Kidney tubule cell (primary cell): ENCODE measurements around the gene DCLRE1B.
A peak's percentile ranks its signal among the peaks of the same experiment; 100 is the strongest.

Experiments
- DNase-seq: peaks from one replicate; pipeline ENCODE4 v3.0.0-alpha.2; 2018; ENCODE audit warnings: low spot score

The DCLRE1B gene

DNA sequence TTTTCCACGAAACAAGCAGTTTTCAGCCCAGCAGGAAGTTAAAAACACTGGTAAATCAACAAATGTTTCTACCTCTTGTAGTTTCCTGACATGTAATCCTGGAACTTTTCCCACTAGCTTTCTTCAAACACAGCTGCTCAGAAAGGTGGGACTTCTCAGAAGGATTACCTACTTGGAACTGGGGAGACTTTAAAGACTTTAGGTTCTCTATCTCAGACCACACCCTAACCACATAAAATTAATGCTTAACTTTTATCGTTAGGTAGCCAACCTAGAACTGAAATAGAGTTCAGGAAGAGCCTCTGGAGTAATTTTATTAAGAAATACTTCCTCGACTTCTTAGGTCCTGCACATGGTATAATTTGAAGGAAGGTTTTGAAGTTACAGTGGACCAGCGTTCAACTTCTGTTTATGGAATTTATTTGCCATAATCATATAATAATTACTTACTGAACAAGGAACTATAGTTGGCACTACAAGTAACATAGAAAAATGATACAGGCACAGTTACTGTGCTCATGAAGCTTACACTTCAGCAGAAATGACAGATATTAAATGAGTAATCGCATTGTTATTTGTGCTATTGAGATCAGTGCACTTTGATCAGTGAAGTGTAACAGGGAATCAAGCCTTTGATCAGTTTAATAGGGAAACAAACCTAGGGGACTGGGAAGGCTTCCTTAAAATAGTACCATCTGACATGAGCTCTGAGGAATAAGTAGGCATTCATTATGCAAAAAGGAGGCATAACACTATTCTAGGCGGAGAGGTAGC lies 17.5 kb upstream of the DCLRE1B start, which contains the start of gene BCL2L15:
BCL2L15 (minus strand) TSS at position 180 of the 774 bp plus-strand sequence. CDS start 206 bp downstream, outside the sequence.
- peak; percentile 87 for DNase-seq

DNA sequence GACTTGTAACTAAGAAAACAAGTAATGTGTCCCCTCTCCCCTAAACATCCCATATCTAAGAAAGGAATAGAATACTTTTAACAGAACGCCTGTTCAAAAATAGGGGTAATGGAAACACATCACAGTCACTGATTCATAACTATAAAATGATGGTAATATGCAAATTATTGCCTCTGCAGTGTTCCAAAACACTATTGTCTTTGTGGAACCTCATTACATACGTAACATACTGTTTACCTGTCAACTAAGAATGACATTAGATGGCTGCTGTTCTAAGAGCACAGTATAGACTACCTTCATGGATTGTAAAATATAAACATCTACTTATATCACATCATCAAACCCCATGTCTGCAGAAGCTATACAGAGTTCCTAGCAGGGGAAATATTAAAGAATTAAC lies 14.3 kb upstream of the DCLRE1B start:
- DNase-seq, result no peak

- no peak for DNase-seq
These were observed 13.4 kb upstream of the DCLRE1B start for GRCh38 chr1:113891631-113892220.

GRCh38 chr1:113893267-113893666 lies 11.9 kb upstream of the DCLRE1B start:
- no peak for DNase-seq

GRCh38 chr1:113895098-113895497 lies 10.0 kb upstream of the DCLRE1B start:
- DNase-seq, result no peak

DNA sequence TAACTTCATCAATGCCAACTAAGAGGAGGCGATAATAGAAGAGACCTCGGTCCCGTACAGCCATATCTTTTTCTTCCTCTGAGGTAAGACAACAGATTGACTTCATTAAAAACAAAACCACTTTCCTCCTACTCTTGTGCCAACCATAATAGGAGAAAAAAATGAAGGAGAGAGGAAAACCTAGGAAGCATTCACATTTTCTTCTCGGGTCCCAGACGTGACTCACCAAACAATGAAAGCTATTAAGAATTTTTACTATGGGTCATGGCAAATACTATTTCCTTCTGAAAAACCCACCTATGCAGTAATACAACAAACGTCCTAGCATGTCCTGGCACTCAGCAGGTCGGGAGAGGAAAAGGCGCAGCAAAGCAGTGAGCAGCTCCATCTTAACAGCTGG lies 9.2 kb upstream of the DCLRE1B start:
- no peak for DNase-seq

DNA sequence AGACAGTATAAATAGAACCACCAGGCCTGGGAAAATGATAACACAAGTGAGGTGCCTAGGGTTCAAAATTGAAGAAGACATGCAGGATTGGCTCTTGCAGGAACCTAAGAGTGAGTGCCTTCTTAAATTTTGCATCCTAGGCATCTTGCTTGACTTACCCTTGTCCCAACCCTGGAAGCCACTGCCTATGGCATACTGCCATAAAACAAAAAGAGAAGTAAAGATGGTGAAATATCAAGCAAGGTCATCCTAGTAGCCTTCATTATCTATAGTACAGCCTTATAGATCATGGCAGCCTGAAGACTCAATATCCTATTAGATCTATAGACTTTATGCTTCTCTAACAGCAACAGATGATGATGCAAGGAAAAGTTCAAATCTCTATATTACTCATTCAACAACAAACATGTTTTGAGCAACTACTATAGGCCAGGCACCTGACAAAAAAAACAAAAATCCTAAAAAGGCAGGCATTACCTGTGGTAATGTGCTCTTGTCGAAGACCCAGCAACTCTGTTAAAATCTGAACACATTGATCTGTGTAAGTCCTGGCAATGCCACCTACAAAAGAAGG lies 6.8 kb upstream of the DCLRE1B start:
- no peak for DNase-seq

- DNase-seq, result no peak
These were observed 6.0 kb upstream of the DCLRE1B start for GRCh38 chr1:113899111-113899510.

GRCh38 chr1:113901191-113901590 lies 3.9 kb upstream of the DCLRE1B start:
- DNase-seq, result no peak

DNA sequence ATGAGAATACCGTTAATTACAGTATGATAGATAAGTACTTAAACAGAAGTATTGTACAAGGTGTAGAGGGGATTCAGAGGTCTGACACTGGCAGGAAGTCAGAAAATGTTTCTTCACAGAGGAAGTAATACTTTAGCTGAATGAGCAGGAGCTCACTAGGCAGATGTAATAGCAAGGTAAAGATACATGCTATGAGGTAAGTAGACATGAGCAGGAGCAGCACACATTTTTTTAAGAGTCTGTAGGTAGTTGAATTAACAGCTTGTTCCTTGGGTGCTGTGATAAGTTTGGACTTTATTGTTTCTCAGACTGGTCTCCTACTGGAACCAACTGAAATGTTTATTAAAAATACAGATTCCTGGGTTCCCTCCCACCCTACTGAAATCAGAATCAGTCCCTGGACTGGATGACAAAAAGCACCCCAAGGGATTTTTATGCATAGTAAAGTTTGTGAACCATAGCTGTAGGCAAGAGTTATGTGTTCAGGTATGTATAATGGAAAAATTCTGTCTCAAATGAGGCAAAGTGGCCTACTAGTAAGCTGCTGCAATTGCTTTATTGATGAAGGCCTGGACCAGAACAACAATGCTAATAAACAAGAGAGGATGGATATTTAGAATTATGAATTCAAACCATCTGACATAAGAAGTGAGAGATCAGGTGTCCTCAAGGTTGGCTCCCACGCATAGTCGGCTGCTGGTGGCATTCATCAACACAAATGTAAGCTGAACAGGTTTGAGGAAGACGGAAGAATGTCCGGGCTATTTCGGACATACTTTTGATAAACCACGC lies 1.4 kb upstream of the DCLRE1B start:
- DNase-seq, result peak; percentile 17

DNA sequence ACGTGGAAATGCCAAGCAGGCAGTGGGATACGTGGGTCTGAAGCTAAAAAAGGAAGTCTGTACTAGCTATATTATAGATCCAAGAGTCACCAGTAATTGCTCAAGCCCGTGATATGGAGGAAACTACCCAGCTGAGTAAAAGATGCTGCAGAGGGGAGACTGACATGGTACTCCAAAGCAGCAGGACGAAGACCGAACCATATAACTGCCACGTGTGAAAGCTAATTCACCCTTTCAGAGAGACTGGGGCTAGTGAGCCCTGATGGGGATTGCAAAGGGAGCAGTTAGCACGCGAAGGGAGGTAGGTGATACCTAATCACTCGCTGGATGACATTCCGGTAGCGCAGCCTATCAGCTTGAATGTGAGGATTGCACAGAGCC lies 843 bp upstream of the DCLRE1B start:
- DNase-seq, result no peak

- peak; percentile 53 for DNase-seq
These were observed 322 bp downstream of the DCLRE1B start for GRCh38 chr1:113905435-113905861.

DNA sequence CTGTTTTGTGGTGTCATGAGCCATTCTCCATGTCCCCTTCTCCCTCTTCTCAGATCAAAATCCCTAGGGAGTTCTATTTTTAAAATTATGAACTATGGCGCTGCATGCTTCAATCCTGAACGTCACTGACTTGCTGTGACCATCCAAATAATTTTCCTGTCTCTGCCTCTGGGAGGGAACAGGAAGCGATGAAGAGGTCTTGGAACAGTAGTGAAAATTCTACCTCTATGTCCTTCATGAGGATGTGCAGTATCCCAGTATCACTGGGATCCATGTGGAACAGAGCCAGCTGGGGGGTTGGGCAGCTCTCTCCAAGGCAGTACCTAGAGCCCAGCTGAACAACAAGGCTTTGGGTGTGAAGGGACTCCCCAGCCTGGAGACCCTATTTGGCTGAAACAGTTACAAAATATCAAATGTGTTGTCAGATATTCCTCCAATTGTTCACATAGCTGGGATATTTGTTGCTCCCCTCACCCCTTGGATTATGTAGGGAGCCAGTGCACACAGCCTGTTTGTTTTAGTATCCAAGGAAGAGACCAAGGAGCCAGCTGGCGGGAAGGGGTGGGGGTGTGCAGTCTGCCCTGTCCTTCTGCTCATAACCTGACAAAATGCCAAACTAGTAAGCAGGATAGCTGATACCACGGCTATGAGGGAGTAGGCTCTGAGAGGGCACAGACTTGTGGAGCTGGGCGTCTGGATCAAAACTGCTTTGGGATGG lies 7.6 kb downstream of the DCLRE1B start:
- peak; percentile 68 for DNase-seq

GRCh38 chr1:113913312-113913668 lies 8.2 kb downstream of the DCLRE1B start:
- no peak for DNase-seq

DNA sequence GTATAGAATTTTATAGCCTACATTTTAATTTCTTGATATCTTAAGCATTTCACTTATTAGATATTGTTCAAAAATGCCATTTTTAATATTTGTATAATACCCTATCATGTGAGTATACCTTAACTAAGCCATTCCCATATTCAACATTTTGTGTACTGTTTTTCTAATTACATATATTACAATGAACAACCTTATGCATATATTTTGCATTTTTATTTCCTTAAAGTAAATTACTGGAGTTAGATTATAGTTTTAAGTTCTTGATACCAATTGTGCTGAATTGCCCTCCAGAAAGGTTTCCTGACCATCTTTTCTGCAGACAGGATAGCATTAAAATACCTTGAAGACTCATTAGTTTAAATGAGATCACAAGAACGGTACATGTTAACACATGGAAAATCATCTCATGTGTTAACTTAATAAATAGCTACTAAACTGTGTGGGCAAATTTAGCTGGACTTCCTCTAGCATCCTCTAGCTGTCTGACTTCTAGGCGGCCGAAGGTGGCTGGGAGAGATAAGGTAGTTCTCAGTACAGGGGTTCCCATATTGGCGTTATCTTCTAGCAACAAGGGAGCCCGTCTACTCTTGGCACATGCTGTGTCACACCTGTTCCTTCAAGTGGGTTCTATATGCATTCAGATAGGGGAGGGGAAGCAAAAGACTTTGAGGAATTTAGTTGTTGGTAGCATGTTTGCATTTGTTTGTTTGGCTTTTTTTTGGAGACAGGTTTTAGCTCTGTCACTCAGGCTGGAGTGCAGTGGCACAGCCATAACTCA lies 8.9 kb downstream of the DCLRE1B start:
- DNase-seq, result no peak

DNA sequence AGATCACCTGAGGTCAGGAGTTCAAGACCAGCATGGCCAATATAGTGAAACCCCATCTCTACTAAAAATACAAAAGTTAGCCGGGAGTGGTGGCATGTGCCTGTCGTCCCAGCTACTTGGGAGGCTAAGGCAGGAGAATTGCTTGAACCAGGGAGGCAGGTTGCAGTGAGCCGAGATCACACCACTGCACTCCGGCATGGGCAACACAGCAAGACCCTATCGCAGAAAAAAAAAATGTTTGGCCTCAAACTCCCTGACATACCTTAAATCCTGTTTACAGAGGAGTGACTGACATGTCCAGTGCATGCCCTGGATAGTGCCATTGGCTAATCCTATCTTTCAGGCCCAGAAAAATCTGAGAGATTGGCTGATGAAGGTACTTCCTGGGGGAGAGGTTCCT lies 11.8 kb downstream of the DCLRE1B start:
- DNase-seq, result no peak

DNA sequence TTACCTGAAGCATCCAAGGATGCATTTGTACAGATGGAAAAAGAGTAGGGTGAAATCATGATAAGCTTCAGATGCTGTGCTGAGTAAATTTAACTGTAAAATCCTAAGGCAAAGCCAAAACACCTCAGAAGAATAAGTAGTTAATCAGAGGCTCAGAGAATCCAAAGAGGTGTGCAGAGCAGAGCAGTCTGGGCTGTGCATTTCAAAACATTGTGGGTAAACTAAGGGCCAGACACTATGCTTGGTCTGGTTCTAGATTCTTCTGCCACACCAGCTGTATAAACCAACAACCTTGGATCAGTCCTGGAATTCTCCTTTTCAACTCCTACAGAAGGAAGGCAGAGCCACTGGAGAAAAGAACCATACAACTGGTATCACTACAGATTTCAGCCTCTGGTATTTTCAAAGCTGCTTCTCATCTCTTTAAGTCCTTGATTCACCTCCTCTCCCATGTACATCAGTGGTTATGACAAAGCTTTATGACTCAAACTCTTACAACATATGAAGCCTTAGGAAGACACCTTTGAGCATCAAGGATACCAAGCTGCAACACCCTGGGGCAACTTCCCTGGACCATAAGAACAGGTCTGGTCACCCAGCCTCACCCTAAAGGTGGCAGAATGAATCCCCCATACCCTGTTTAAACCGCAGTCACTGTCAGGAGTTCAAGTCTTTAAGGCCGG lies 12.4 kb downstream of the DCLRE1B start:
- peak; percentile 51 for DNase-seq

GRCh38 chr1:113918243-113918642 lies 13.1 kb downstream of the DCLRE1B start:
- no peak for DNase-seq

GRCh38 chr1:113922957-113923356 lies 17.8 kb downstream of the DCLRE1B start:
- DNase-seq, result no peak

DNA sequence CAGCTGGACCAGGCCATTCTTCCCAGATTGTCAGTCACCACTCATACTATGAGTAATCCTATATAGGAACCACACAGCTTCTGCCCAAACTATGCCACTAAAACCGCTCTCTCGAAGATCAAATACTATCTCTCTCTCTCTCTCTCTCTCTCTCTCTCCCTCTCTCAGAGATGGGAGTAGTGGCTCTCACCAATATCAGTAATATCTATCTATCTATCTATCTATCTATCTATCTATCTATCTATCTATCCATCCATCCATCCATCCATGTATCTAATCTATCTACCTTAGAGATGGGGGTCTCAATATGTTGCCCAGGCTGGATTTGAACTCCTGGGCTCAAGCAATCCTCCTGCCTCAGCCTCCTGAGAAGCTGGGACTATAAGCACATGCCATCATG lies 19.3 kb downstream of the DCLRE1B start:
- DNase-seq, result no peak
